OCI-LY7 (cell line): ENCODE data around the gene TSPAN10. TPM values are rescaled to one million over a fixed set of nuclear protein-coding genes. Genes with fewer than 3 reads are reported as not detected.

Experiments used
- BruUV-seq: library from RNA; stranded (reverse); fragments of 400-500 nt; replicated peaks from 2 replicates; lab custom pipeline; 2021; lab: Mats Ljungman, UMichigan
- CTCF ChIA-PET: fragments of 300-600 bp; sonication (Branson Sonifier 250); formaldehyde crosslinking; loops from one replicate; lab custom pipeline; 2022; ENCODE audit warnings: antibody characterized with exemption; ENCODE audit not compliant: unreplicated experiment; lab: Charles Lee
- POLR2A ChIA-PET: fragments of 300-600 bp; sonication (Branson Sonifier 250); formaldehyde crosslinking; loops from one replicate; lab custom pipeline; 2022; ENCODE audit warnings: antibody characterized with exemption; lab: Charles Lee
- DNase-seq: peaks from one replicate; pipeline ENCODE4 v3.0.0-alpha.2; 2015; ENCODE audit warnings: low spot score
- H2AFZ ChIP-seq: fragments of 200-600 bp; sonication (generic), shearing (Covaris generic); 2 replicates; pipeline ENCODE4 v1.6.1; 2014; ENCODE audit warnings: mild to moderate bottlenecking, antibody characterized with exemption, low read length, moderate library complexity
- H3K27ac ChIP-seq: fragments of 200-600 bp; sonication (generic); 2 replicates; pipeline ENCODE4 v1.5.1; 2014; ENCODE audit warnings: mixed run types, low read depth, mild to moderate bottlenecking, moderate library complexity, low read length, inconsistent platforms; ENCODE audit not compliant: poor library complexity, severe bottlenecking
- H3K36me3 ChIP-seq: fragments of 200-600 bp; sonication (generic); 2 replicates; pipeline ENCODE4 v1.6.1; 2014; ENCODE audit warnings: mild to moderate bottlenecking, antibody characterized with exemption, low read length, moderate library complexity, mixed read lengths; ENCODE audit not compliant: insufficient read depth
- H3K4me1 ChIP-seq: fragments of 200-600 bp; sonication (generic); 2 replicates; pipeline ENCODE4 v1.5.1; 2014; ENCODE audit warnings: mild to moderate bottlenecking, low read length; ENCODE audit not compliant: insufficient read depth, poor library complexity, severe bottlenecking
- H3K4me2 ChIP-seq: fragments of 200-600 bp; sonication (generic); 2 replicates; pipeline ENCODE4 v1.6.1; 2014; ENCODE audit warnings: mild to moderate bottlenecking, low read length
- H3K4me3 ChIP-seq: fragments of 200-600 bp; sonication (generic); 2 replicates; pipeline ENCODE4 v1.5.1; 2014; ENCODE audit warnings: mild to moderate bottlenecking, low read depth, low read length; ENCODE audit not compliant: poor library complexity, severe bottlenecking
- H3K79me2 ChIP-seq: fragments of 200-600 bp; sonication (generic); 2 replicates; pipeline ENCODE4 v1.6.1; 2016; ENCODE audit warnings: low read depth, mild to moderate bottlenecking, low read length, moderate library complexity, mixed read lengths; ENCODE audit not compliant: insufficient read depth
- H3K9me2 ChIP-seq: fragments of 200-600 bp; sonication (generic); 2 replicates; pipeline ENCODE4 v1.6.1; 2016; ENCODE audit warnings: mild to moderate bottlenecking, low read length, mixed read lengths; ENCODE audit not compliant: insufficient read depth
- H3K9me3 ChIP-seq: fragments of 200-600 bp; sonication (generic); 2 replicates; pipeline ENCODE4 v1.6.1; 2014; ENCODE audit warnings: mild to moderate bottlenecking, mixed run types, low read length, mixed read lengths
- H4K20me1 ChIP-seq: fragments of 200-600 bp; sonication (generic); 2 replicates; pipeline ENCODE4 v1.6.1; 2014; ENCODE audit warnings: mild to moderate bottlenecking, antibody characterized with exemption, low read length, moderate library complexity, mixed read lengths; ENCODE audit not compliant: insufficient read depth
- CTCF ChIP-seq: fragments of 200-600 bp; sonication (generic); conservative IDR thresholded peaks from 2 replicates; pipeline ENCODE4 v1.5.1; 2014; ENCODE audit warnings: mild to moderate bottlenecking, antibody characterized with exemption, low read length, moderate library complexity, mixed read lengths
- EZH2phosphoT487 ChIP-seq: fragments of 200-600 bp; sonication (generic); IDR thresholded peaks from 2 replicates; pipeline ENCODE4 v1.6.1; 2018; ENCODE audit warnings: low read depth, borderline replicate concordance, mild to moderate bottlenecking, mixed run types, antibody characterized with exemption, low read length, moderate library complexity, mixed read lengths
- intact Hi-C: fragments of 100-400 bp; cut with micrococcal nuclease; formaldehyde crosslinking; loops from one replicate; pipeline ENCODE4 v1.10.0; 2022; ENCODE audit not compliant: unreplicated experiment
- total RNA-seq, 2 experiments: library from RNA; depleted of rRNA in 1 of 2; stranded (reverse); fragments of >200 nt in 1 of 2; shearing (Covaris generic) in 1 of 2; gene quantifications; 2 replicates each; pipeline ENCODE4 v1.2.3, GENCODE V29; 2014 to 2022

The TSPAN10 gene
- total RNA-seq, 2 experiments from 2014 or later = 0.95 to 2.4 TPM

DNA sequence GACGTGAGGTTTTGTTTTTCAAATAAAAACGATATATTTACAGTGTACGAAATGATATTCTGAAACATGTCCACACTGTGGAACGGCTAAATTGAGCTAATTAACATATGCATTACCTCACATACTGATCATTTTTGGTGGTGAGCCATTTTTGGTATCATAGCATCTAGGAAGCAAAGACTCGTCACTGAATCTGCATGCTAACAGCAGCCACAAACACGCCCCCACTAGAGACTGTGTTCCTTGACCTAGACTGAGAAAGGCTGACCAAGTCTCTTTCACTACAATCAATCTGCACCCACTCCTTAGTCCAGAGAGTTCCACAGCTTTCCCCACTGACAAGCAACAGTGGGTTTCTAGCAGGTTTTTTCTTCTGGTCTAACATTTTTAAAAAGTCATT, 29.6 kb upstream of the TSPAN10 start:
- TF ChIP-seq CTCF = no peak
- no peak for TF ChIP-seq EZH2phosphoT487
- no peaks in the 10 kb centered on the region for H4K20me1 ChIP-seq
- H3K4me2 ChIP-seq = no peak overlapping the region
- H3K36me3 ChIP-seq = peaks cover 91% of the 10 kb centered on the region
- H3K27ac ChIP-seq = no peak overlapping the region
- no peak for DNase-seq
- no peaks in the 10 kb centered on the region for H3K9me3 ChIP-seq
- H3K79me2 ChIP-seq = no peaks in the 10 kb centered on the region
- no peak overlapping the region for H2AFZ ChIP-seq
- intact Hi-C loops = no loop called here
- ChIA-PET POLR2A (no interaction called here), CTCF (no interaction called here)
- H3K9me2 ChIP-seq = no peaks in the 10 kb centered on the region
- no TSS peak for BruUV-seq
- H3K4me1 ChIP-seq = no peaks in the 10 kb centered on the region
- no peak overlapping the region for H3K4me3 ChIP-seq

DNA sequence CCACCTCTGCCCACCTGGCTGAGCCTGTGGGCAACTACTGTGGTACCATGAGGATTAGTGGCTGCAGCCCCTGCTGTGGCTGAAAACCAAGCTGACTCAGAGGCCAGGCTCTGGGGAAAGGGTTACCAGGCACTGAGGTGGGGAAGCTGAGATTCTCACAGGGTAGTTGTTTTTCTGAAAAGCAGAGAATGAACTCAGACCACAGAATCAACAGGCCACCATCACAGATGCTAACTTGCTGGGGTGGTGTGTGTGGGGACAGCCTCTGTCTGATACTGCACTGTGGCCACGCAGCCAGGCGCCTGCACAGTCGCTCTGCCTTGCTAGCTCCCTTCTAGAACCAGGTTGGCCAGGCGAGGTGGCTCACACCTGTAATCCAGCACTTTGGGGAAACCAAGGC, 28.9 kb upstream of the TSPAN10 start:
- Histone ChIP-seq H4K20me1 (no peaks in the 10 kb centered on the region), H3K4me3 (no peak overlapping the region), H3K79me2 (no peaks in the 10 kb centered on the region), H3K9me2 (no peaks in the 10 kb centered on the region), H3K36me3 (peaks cover 95% of the 10 kb centered on the region), H3K27ac (no peak overlapping the region), H3K9me3 (no peaks in the 10 kb centered on the region), H2AFZ (no peak overlapping the region), H3K4me2 (no peak overlapping the region), H3K4me1 (no peaks in the 10 kb centered on the region)
- no peak for DNase-seq
- TF ChIP-seq EZH2phosphoT487 = no peak
- TF ChIP-seq CTCF = no peak
- BruUV-seq = no TSS peak
- intact Hi-C loops = no loop called here
- CTCF ChIA-PET = no interaction called here
- POLR2A ChIA-PET = interaction anchor here (0.6 kb wide), 1 partner anchor 462 kb away, joined by 5 read pairs; no protein-coding TSS in a partner anchor

DNA sequence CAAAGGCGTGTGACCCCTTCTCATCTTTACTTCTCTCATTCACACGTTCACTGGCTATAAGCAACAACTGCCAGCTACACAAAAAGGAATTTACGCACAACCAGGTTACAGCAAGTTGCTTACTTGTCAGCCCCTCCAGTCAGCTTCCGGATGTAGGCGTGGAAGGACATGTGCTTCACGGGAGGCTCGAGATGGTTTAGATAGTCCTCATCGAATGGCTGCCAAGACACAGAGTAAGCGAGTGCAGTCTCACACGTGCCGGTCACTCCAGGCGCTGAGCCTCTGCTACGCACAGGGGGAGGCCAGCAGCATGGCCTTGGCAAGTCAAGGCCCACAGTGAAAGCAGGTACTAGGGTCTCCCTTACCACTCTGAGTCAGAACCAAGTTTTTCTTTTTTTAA, 28.4 kb upstream of the TSPAN10 start:
- Histone ChIP-seq H3K4me3 (no peak overlapping the region), H4K20me1 (no peaks in the 10 kb centered on the region), H2AFZ (no peak overlapping the region), H3K36me3 (peaks cover 95% of the 10 kb centered on the region), H3K79me2 (no peaks in the 10 kb centered on the region), H3K27ac (no peak overlapping the region), H3K4me1 (no peaks in the 10 kb centered on the region), H3K9me2 (no peaks in the 10 kb centered on the region), H3K9me3 (no peaks in the 10 kb centered on the region), H3K4me2 (no peak overlapping the region)
- intact Hi-C loops = no loop called here
- ChIA-PET CTCF (no interaction called here), POLR2A (interaction anchor here (0.6 kb wide), 1 partner anchor 463 kb away, joined by 5 read pairs; no protein-coding TSS in a partner anchor)
- BruUV-seq = no TSS peak
- TF ChIP-seq EZH2phosphoT487 (no peak), CTCF (no peak)
- DNase-seq = no peak
